ENCODE results near the gene SNRPA.
A peak's percentile ranks its signal among the peaks of the same experiment; 100 is the strongest.

Gene SNRPA

DNA sequence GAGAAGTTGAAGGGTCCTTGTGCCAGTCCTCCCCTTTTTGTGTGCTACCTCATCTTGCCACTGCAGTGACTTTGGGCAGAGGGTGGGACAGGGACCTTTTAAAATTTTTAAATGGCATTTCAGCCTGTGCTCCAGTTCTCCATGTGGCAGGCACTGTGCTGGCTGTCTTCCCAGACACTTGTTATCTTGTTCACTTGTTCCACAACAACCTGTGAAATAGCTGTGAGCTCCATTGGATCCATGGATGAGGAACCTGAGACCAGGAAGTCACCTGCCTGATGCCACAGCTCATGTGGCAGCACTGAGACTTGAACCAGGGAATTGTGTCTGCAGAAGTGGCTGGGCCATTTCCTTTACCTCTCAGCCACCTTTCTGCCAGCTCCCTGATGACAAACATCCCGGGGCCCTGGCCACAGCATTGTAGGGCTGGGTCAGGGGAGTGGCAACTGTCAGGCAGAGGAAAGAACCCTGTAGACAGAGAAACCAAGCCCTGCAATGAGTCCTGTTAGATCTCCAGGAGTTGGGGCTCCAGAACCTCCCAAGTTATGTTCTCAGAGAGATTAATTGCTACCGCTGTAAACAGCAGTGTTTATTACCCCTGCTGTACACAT lies 54.4 kb downstream of the SNRPA start:
- TF ChIP-seq, protein P1, sequence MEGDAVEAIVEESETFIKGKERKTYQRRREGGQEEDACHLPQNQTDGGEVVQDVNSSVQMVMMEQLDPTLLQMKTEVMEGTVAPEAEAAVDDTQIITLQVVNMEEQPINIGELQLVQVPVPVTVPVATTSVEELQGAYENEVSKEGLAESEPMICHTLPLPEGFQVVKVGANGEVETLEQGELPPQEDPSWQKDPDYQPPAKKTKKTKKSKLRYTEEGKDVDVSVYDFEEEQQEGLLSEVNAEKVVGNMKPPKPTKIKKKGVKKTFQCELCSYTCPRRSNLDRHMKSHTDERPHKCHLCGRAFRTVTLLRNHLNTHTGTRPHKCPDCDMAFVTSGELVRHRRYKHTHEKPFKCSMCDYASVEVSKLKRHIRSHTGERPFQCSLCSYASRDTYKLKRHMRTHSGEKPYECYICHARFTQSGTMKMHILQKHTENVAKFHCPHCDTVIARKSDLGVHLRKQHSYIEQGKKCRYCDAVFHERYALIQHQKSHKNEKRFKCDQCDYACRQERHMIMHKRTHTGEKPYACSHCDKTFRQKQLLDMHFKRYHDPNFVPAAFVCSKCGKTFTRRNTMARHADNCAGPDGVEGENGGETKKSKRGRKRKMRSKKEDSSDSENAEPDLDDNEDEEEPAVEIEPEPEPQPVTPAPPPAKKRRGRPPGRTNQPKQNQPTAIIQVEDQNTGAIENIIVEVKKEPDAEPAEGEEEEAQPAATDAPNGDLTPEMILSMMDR (conservative IDR thresholded peaks at IDR 0.05; ENCODE audit: low read length): no peak
- TF ChIP-seq EZH2phosphoT487 (IDR thresholded peaks at IDR 0.05; ENCODE audit: borderline replicate concordance): no peak
- Histone ChIP-seq H3K4me1 (ENCODE audit: insufficient read depth, low read length, poor library complexity, severe bottlenecking) (peaks cover 59% of the 10 kb centered on the region), H3K9me2 (replicated peaks; ENCODE audit: low read depth, low read length) (no peaks in the 10 kb centered on the region), H3K79me2 (ENCODE audit: insufficient read depth, low read length) (peaks cover 83% of the 10 kb centered on the region), H3K9ac (ENCODE audit: low read depth, low read length, poor library complexity, severe bottlenecking) (peak overlapping the region; percentile 94), H3K4me3 (ENCODE audit: low read length, poor library complexity, severe bottlenecking) (peak overlapping the region; percentile 96), H3K27me3 (ENCODE audit: insufficient read depth, low read length, poor library complexity, severe bottlenecking) (no peaks in the 10 kb centered on the region), H2AFZ (ENCODE audit: low read length) (no peak overlapping the region), H3K4me2 (ENCODE audit: low read depth, low read length, poor library complexity, severe bottlenecking) (peak overlapping the region; percentile 87), H3F3A (ENCODE audit: low read depth) (no peaks in the 10 kb centered on the region), H3K36me3 (ENCODE audit: insufficient read depth, low read length) (peaks cover 18% of the 10 kb centered on the region; the same call in 1 of the 2 replicates), H3K9me3 (ENCODE audit: insufficient read depth, low read depth, low read length) (no peaks in the 10 kb centered on the region), H4K20me1 (ENCODE audit: insufficient read depth, low read length, poor library complexity, severe bottlenecking) (peaks cover 80% of the 10 kb centered on the region)

DNA sequence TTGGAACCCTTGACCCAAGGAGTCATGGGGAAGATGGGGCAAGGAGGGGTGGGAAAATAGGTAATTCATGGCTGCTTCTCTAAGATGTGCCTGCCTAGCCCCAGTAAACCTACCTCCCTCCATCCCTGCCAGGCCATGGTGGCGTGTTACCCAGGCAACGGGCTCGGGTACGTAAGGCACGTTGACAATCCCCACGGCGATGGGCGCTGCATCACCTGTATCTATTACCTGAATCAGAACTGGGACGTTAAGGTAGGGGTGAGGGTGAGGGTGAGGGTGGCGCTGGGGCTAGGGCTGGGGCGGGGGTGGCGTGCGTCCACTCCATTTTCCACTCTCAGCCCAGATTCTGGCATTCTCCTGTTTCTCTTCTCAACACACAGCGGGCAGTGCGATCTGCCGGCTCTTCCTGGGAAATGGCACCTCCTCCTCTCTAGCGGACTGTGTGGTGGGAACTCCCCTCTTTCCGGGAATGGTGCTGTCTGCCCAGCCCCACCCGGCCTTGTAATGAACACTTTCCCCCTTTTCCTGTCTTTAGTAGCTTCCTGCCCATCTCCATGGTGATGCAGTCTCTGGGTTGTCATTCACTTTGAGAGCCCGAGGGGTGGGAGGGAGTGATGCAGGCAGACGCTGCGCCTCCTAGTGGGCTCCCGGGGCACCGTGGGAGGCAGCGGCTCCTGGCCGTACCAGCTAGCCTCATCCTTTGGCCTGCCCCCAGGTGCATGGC lies 55.6 kb downstream of the SNRPA start:
- H3F3A ChIP-seq (ENCODE audit: low read depth): no peaks in the 10 kb centered on the region
- peaks cover 48% of the 10 kb centered on the region for H3K4me1 ChIP-seq (ENCODE audit: insufficient read depth, low read length, poor library complexity, severe bottlenecking)
- no peaks in the 10 kb centered on the region for H3K9me2 ChIP-seq (replicated peaks; ENCODE audit: low read depth, low read length)
- peak overlapping the region; percentile 87 for H3K4me2 ChIP-seq (ENCODE audit: low read depth, low read length, poor library complexity, severe bottlenecking)
- no peak overlapping the region for H2AFZ ChIP-seq (ENCODE audit: low read length)
- H3K9ac ChIP-seq (ENCODE audit: low read depth, low read length, poor library complexity, severe bottlenecking): no peak overlapping the region
- H3K9me3 ChIP-seq (ENCODE audit: insufficient read depth, low read depth, low read length): no peaks in the 10 kb centered on the region
- H3K79me2 ChIP-seq (ENCODE audit: insufficient read depth, low read length): peaks cover 71% of the 10 kb centered on the region
- peaks cover 68% of the 10 kb centered on the region for H4K20me1 ChIP-seq (ENCODE audit: insufficient read depth, low read length, poor library complexity, severe bottlenecking)
- no peak for TF ChIP-seq EZH2phosphoT487 (IDR thresholded peaks at IDR 0.05; ENCODE audit: borderline replicate concordance)
- TF ChIP-seq, protein P1 (conservative IDR thresholded peaks at IDR 0.05; ENCODE audit: low read length): peak; percentile 84
- peak overlapping the region; percentile 21 for H3K4me3 ChIP-seq (ENCODE audit: low read length, poor library complexity, severe bottlenecking)
- no peaks in the 10 kb centered on the region for H3K27me3 ChIP-seq (ENCODE audit: insufficient read depth, low read length, poor library complexity, severe bottlenecking)
- peaks cover 18% of the 10 kb centered on the region; the same call in 1 of the 2 replicates for H3K36me3 ChIP-seq (ENCODE audit: insufficient read depth, low read length)

DNA sequence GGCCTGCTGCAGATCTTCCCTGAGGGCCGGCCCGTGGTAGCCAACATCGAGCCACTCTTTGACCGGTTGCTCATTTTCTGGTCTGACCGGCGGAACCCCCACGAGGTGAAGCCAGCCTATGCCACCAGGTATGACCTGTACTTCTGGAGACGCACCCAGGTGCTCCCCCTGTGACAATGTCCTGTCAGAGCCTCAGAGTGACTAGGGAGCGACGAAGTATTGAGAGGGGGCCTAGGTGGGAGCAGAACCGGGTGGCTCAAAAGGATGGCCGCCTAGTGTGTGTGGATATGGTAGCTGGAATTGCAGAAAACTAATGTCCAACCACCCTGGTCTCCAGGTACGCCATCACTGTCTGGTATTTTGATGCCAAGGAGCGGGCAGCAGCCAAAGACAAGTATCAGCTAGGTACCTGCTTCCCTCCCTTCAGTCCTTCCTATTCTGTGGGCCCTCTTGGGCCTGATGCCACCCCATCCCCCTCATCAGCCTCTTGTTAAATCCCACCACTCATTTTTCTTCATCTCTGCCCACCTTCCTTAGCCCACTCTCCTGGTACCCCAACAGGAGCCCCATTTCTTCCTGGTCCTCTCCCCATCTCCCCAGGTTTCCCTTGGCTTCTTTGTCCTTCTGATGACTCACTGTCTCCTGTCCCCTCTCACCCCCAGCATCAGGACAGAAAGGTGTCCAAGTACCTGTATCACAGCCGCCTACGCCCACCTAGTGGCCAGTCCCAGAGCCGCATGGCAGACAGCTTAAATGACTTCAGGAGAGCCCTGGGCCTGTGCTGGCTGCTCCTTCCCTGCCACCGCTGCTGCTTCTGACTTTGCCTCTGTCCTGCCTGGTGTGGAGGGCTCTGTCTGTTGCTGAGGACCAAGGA lies 56.4 kb downstream of the SNRPA start:
- H3K36me3 ChIP-seq (ENCODE audit: insufficient read depth, low read length): peaks cover 18% of the 10 kb centered on the region; the same call in 1 of the 2 replicates
- H3K9me2 ChIP-seq (replicated peaks; ENCODE audit: low read depth, low read length): no peaks in the 10 kb centered on the region
- peaks cover 60% of the 10 kb centered on the region for H4K20me1 ChIP-seq (ENCODE audit: insufficient read depth, low read length, poor library complexity, severe bottlenecking)
- no peak for TF ChIP-seq EZH2phosphoT487 (IDR thresholded peaks at IDR 0.05; ENCODE audit: borderline replicate concordance)
- TF ChIP-seq, protein P1 (conservative IDR thresholded peaks at IDR 0.05; ENCODE audit: low read length): peak; percentile 43
- H3K4me2 ChIP-seq (ENCODE audit: low read depth, low read length, poor library complexity, severe bottlenecking): peak overlapping the region; percentile 87
- H2AFZ ChIP-seq (ENCODE audit: low read length): no peak overlapping the region
- H3K79me2 ChIP-seq (ENCODE audit: insufficient read depth, low read length): peaks cover 63% of the 10 kb centered on the region
- H3K4me3 ChIP-seq (ENCODE audit: low read length, poor library complexity, severe bottlenecking): peak overlapping the region; percentile 21
- no peak overlapping the region for H3K9ac ChIP-seq (ENCODE audit: low read depth, low read length, poor library complexity, severe bottlenecking)
- H3K4me1 ChIP-seq (ENCODE audit: insufficient read depth, low read length, poor library complexity, severe bottlenecking): peaks cover 41% of the 10 kb centered on the region
- H3F3A ChIP-seq (ENCODE audit: low read depth): no peaks in the 10 kb centered on the region
- H3K9me3 ChIP-seq (ENCODE audit: insufficient read depth, low read depth, low read length): no peaks in the 10 kb centered on the region
- H3K27me3 ChIP-seq (ENCODE audit: insufficient read depth, low read length, poor library complexity, severe bottlenecking): no peaks in the 10 kb centered on the region

Data from Loucy (cell line).